Measurements from ENCODE around the gene UBTFL1.

UBTFL1 gene

DNA sequence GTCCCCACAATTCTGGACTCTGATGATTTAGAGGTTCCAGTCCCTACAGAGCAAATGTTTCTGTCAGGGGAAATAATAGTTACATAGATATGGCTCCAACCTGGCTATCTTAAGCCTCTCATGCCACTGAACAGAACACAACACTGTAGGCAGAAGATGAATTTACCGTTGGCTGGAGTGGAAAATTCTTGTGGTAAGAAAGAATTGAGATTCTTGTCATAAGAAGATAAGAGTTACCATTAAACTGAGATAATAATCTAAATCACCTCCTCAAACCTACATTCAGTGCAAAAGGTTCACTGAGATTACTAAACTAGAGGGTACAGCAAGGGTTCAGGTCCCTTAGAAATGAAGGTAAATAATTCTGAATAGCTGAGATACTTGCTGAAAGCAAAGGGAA is 38.6 kb downstream of the UBTFL1 start:
- TF ChIP-seq, protein P1, sequence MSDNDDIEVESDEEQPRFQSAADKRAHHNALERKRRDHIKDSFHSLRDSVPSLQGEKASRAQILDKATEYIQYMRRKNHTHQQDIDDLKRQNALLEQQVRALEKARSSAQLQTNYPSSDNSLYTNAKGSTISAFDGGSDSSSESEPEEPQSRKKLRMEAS (IDR thresholded peaks at IDR 0.05; ENCODE audit: low read depth, low read length) = no peak
- TF ChIP-seq MYC (IDR thresholded peaks at IDR 0.05; ENCODE audit: low read depth, low read length) = no peak
- TF ChIP-seq, protein P2, sequence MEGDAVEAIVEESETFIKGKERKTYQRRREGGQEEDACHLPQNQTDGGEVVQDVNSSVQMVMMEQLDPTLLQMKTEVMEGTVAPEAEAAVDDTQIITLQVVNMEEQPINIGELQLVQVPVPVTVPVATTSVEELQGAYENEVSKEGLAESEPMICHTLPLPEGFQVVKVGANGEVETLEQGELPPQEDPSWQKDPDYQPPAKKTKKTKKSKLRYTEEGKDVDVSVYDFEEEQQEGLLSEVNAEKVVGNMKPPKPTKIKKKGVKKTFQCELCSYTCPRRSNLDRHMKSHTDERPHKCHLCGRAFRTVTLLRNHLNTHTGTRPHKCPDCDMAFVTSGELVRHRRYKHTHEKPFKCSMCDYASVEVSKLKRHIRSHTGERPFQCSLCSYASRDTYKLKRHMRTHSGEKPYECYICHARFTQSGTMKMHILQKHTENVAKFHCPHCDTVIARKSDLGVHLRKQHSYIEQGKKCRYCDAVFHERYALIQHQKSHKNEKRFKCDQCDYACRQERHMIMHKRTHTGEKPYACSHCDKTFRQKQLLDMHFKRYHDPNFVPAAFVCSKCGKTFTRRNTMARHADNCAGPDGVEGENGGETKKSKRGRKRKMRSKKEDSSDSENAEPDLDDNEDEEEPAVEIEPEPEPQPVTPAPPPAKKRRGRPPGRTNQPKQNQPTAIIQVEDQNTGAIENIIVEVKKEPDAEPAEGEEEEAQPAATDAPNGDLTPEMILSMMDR (IDR thresholded peaks at IDR 0.05; ENCODE audit: low read depth, low read length) = no peak
- no peak for TF ChIP-seq POLR2A (IDR thresholded peaks at IDR 0.05; ENCODE audit: extremely low read depth, insufficient read length)
- no peak for DNase-seq (ENCODE audit: low read depth)

DNA sequence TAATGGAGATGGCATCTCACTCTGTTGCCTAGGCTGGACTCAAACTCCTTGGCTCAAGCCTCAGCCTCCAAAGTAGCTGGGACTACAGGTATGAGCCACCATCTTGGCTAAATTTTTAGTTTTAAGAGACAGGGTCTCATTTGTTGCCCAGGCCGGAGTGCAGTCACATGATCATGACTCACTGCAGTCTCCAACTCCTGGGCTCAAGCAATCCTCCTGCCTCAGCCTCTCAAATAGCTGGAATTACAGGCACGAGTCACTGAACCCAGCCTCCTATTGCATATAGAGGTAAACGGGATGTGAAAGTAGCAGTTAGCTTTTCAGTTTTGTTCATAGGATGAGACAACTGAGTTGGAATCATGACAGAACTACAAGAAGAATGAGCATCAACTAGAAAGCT is 39.2 kb downstream of the UBTFL1 start:
- H3K4me3 ChIP-seq (ENCODE audit: low read depth, low read length) = no peak overlapping the region
- TF ChIP-seq MYC (IDR thresholded peaks at IDR 0.05; ENCODE audit: low read depth, low read length) (no peak), POLR2A (IDR thresholded peaks at IDR 0.05; ENCODE audit: extremely low read depth, insufficient read length) (no peak)
- TF ChIP-seq, protein P2 (IDR thresholded peaks at IDR 0.05; ENCODE audit: low read depth, low read length) = no peak
- TF ChIP-seq, protein P1 (IDR thresholded peaks at IDR 0.05; ENCODE audit: low read depth, low read length) = no peak
- no peak for DNase-seq (ENCODE audit: low read depth)

More for the DNA sequence above, 38.6 kb downstream of the UBTFL1 start:
- no peak overlapping the region for H3K4me3 ChIP-seq (ENCODE audit: low read depth, low read length)

DNA sequence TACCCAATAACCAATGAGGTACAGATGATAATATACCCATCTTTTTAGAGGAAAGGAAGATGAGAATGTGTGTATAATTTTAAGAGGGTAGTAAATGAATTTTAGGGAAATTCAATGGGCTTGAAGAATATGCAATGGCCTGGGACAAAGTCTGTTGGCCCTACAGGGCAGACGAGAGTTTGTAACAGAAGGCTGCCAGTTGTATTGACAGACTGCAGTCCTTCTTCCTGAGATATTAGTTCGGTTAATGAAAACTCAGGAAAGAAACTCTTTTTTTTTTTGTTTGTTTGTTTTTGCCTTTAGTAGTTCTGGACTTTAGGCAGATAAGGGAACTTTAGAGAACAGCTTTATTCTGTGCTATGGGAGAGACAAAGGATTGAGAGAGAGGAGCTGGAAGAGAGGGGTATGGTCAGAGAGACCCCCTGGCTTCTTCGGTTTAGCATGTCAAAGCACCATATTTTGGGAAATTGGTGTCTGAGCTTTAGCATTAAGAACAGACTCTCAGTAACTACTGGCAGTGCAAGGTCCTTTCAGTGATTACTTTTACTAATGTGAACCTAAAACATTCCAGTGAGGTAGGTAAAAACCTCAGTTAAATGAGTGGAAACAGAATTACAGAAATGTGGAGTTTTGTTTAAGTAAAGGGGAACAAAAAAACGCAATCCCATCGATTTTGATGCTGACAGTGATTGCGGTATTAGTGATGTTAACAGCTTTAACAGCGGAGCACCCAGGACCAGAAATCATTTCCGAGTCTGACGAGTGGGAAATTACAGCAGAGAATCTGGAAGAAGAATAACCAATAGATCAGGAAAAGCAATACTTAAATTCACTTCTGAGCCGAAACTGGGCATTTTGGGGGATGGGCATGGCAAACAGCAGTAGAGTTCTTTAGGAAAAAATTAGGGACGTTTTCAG is 48.1 kb downstream of the UBTFL1 start:
- TF ChIP-seq, protein P1 (IDR thresholded peaks at IDR 0.05; ENCODE audit: low read depth, low read length) = no peak
- TF ChIP-seq, protein P2 (IDR thresholded peaks at IDR 0.05; ENCODE audit: low read depth, low read length) = no peak
- no peak for TF ChIP-seq MYC (IDR thresholded peaks at IDR 0.05; ENCODE audit: low read depth, low read length)
- no peak for TF ChIP-seq POLR2A (IDR thresholded peaks at IDR 0.05; ENCODE audit: extremely low read depth, insufficient read length)
- peak overlapping the region; percentile 4 for H3K4me3 ChIP-seq (ENCODE audit: low read depth, low read length)

DNA sequence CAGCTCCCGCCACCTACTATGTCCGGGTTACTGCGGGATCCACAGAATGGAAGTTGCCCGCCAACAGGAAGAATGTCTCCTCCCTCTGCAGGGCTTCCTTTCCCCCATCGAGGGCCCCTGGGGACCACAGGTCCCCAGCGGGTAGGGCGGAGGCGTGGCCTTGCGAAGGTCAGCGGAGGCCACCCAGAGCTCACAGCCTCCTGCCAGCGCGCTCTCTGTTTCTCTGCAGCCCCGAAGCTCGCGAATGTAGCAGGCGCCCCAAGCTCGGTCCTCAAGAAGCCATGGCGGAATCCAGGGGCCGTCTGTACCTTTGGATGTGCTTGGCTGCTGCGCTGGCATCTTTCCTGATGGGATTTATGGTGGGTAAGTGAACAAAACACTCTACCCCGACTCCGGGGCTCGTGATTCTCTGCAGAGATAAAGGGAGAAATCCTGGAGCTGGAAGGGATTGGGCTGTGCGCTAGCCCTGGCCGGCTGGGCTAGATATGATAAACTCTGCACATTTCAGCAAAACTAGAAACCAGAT is 48.8 kb downstream of the UBTFL1 start, which contains the start of gene NAALAD2:
NAALAD2 (plus strand) TSS at position 186 of the 526 bp plus-strand sequence; CDS start at position 282, 96 bp downstream.
- H3K4me3 ChIP-seq (ENCODE audit: low read depth, low read length) = peak within 1 kb of the TSS; percentile 4
- TF ChIP-seq, protein P1 (IDR thresholded peaks at IDR 0.05; ENCODE audit: low read depth, low read length) = no peak
- no peak for TF ChIP-seq POLR2A (IDR thresholded peaks at IDR 0.05; ENCODE audit: extremely low read depth, insufficient read length)
- TF ChIP-seq, protein P2 (IDR thresholded peaks at IDR 0.05; ENCODE audit: low read depth, low read length) = no peak
- peak; percentile 71 for DNase-seq (ENCODE audit: low read depth)

More for the DNA sequence above, 48.1 kb downstream of the UBTFL1 start:
- no peak for DNase-seq (ENCODE audit: low read depth)

DNA sequence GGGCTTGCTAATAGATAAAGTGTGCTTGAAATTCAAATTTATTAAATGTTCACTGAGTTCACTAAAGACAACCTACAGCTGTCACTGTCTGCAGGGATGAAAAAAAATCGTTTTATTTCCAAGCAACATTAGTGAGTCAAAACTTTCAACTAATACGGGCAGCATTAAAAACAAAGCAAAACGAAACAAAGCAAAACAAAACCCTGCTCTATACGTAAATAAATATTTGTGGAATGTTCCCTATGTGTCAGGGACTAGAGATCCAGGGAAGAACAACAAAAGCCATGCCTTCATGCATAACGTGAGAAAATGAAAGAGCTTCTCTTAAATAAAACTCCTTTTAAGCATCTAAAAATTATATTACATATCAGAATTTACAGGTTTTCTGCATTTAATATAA is 49.3 kb downstream of the UBTFL1 start:
- DNase-seq (ENCODE audit: low read depth) = no peak
- H3K4me3 ChIP-seq (ENCODE audit: low read depth, low read length) = peak overlapping the region; percentile 4
- TF ChIP-seq, protein P2 (IDR thresholded peaks at IDR 0.05; ENCODE audit: low read depth, low read length) = no peak
- TF ChIP-seq POLR2A (IDR thresholded peaks at IDR 0.05; ENCODE audit: extremely low read depth, insufficient read length) (no peak), MYC (IDR thresholded peaks at IDR 0.05; ENCODE audit: low read depth, low read length) (no peak)
- TF ChIP-seq, protein P1 (IDR thresholded peaks at IDR 0.05; ENCODE audit: low read depth, low read length) = no peak
